Measurements from ENCODE around the gene CFAP46. TPM values are rescaled to one million over a fixed set of nuclear protein-coding genes. Genes with fewer than 3 reads are reported as not detected.
A peak's percentile ranks its signal among the peaks of the same experiment; 100 is the strongest.

Gene CFAP46
- total and polyA plus RNA-seq, 2 of the 8 experiments (the other 6 are each of a cell fraction or from before 2014, with no cell fraction given) = 2.6 to 4.8 TPM

DNA sequence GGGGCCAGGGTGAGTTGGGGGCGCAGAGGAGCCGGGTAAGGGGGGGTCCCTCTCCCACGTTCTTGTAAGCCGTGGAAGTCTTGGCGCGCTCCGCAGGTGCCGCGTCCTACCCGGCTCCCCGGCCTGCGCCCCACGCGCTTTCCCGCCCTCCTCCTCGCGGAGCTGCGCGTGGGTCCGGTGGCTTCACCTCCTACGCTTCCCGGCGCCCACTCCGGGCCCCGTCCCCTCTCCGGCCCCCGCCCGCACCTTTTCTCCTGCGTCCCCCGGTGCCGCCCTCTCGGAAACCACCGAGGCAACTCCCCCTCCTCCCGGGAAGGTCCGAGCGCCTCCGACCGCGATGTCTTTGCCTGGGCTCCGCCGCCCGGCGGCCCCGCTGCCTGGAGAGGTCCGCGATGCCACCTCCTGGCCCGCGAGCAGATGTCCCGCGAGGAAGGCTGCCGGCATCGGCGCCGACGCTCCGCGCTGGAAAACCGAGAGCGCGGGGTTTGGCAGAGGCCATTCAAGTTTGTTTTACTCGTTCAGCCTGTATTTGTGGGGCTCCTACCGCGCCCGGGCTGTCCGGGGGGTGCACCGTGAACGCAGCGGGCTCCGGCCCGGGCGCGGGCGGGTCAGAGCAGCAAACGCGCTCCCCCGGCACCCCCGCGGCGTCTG lies 154.1 kb downstream of the CFAP46 start:
- Histone ChIP-seq H3K27me3 (replicated peaks in 1 of 4; ENCODE audit: control insufficient read depth in 3 of 4, extremely low read depth in 1 of 4, insufficient read depth in 3 of 4, low read length in 3 of 4) (peaks cover 66 to 75% (median 74%) of the 10 kb centered on the region in 4 experiments), H3K4me1 (replicated peaks in 1 of 4; ENCODE audit: control insufficient read depth in 3 of 4, insufficient read depth in 4 of 4, low read length in 3 of 4) (peaks cover 0 to 22% (median 10%) of the 10 kb centered on the region in 4 experiments; a peak in 6 of 7 replicates), H4K20me1 (replicated peaks in 1 of 2; ENCODE audit: control insufficient read depth in 1 of 2, insufficient read depth in 2 of 2, low read length in 2 of 2) (peaks cover 5 to 11% of the 10 kb centered on the region in 2 experiments), H2BK12ac (ENCODE audit: low read depth, low read length) (no peak overlapping the region), H3K23ac (ENCODE audit: insufficient read length) (no peak overlapping the region), H2BK120ac (replicated peaks; ENCODE audit: low read depth, low read length) (no peak overlapping the region), H4K8ac (ENCODE audit: extremely low read depth, insufficient read depth, low read length) (no peak overlapping the region), H3K79me2 (ENCODE audit: control insufficient read depth in 1 of 2, insufficient read depth in 2 of 2, low read length in 2 of 2) (no peaks in the 10 kb centered on the region), H2AFZ (ENCODE audit: low read length) (no peak overlapping the region), H3K79me1 (ENCODE audit: low read depth, low read length) (no peaks in the 10 kb centered on the region), H3K36me3 (ENCODE audit: control insufficient read depth in 2 of 4, insufficient read depth in 4 of 4, low read length in 3 of 4) (peaks cover 0 to 28% (median 0%) of the 10 kb centered on the region in 4 experiments; a peak in 2 of 8 replicates), H3K4me2 (ENCODE audit: insufficient read depth in 1 of 2, low read depth in 2 of 2, low read length in 2 of 2) (peak overlapping the region; percentile 46 to 78), H2BK20ac (ENCODE audit: low read length) (no peak overlapping the region), H4K5ac (ENCODE audit: insufficient read length, low read depth, low read length) (no peak overlapping the region), H2BK5ac (ENCODE audit: low read depth, low read length) (no peak overlapping the region), H3K14ac (ENCODE audit: insufficient read length) (no peak overlapping the region), H3K9me3 (ENCODE audit: insufficient read depth in 2 of 2, low read depth in 1 of 2, low read length in 1 of 2) (no peaks in the 10 kb centered on the region; a peak in 1 of 4 replicates), H3K56ac (replicated peaks; ENCODE audit: insufficient read length, low read depth, low read length) (no peak overlapping the region), H3K23me2 (ENCODE audit: low read depth, low read length) (peaks cover 7% of the 10 kb centered on the region; the same call in 1 of the 2 replicates), H4K91ac (replicated peaks; ENCODE audit: insufficient read length, low read length) (no peak overlapping the region), H2AK5ac (ENCODE audit: low read depth, low read length) (no peak overlapping the region), H3K9ac (replicated peaks in 1 of 4; ENCODE audit: extremely low read depth in 1 of 4, low read depth in 3 of 4, low read length in 3 of 4) (no peak overlapping the region), H3K27ac (ENCODE audit: low read depth, low read length) (no peak overlapping the region), H3K4me3 (ENCODE audit: extremely low read depth in 1 of 4, insufficient read depth in 2 of 4, low read depth in 3 of 4, low read length in 4 of 4) (peak overlapping the region; percentile 18 to 62 (median 40)), H2BK15ac (ENCODE audit: low read length) (no peak overlapping the region), H3K4ac (replicated peaks; ENCODE audit: insufficient read length, low read depth, low read length) (no peak overlapping the region), H3K18ac (ENCODE audit: extremely low read depth, low read length) (no peak overlapping the region; the same call in 1 of the 2 replicates)
- FAIRE-seq (no peak), DNase-seq (ENCODE audit: low read depth in 1 of 2, low spot score in 2 of 2) (no peak)
- WGBS, 2 experiments (ENCODE audit: extremely low coverage in 1 of 2, insufficient coverage in 1 of 2, insufficient read length in 1 of 2, insufficient replicate concordance in 2 of 2, low coverage in 1 of 2, low lambda C conversion rate in 2 of 2, missing lambda C conversion rate in 1 of 2) = 4% methylated on average over 39 of the region's 79 CpGs; no CpG with 5 or more reads in 1 of the 2 experiments
- CTCF ChIA-PET (ENCODE audit: partially characterized antibody) = interaction anchor here (1.0 kb wide), 1 partner anchor 133 kb away, joined by 3 read pairs; no protein-coding TSS in a partner anchor
- POLR2A ChIA-PET (ENCODE audit: partially characterized antibody) = interaction anchor here (0.6 kb wide), 1 partner anchor 70 kb away, joined by 3 read pairs; no protein-coding TSS in a partner anchor
- TF ChIP-seq CTBP2 (IDR thresholded peaks at IDR 0.05; ENCODE audit: borderline replicate concordance, insufficient read depth, insufficient read length, low read length) = no peak
- TF ChIP-seq RAD21 (IDR thresholded peaks at IDR 0.05 in 1 of 2, conservative IDR thresholded peaks at IDR 0.05 in 1 of 2; ENCODE audit: low read depth in 2 of 2, low read length in 2 of 2) = peak in 1 of 2 experiments; percentile 46; a peak in 2 of 4 replicates
- TF ChIP-seq CHD1 (IDR thresholded peaks at IDR 0.05; ENCODE audit: low read depth, low read length) = no peak
- no peak for TF ChIP-seq TAF7 (optimal IDR thresholded peaks at IDR 0.05; ENCODE audit: borderline replicate concordance, low read depth, low read length)
- peak; percentile 94 for TF ChIP-seq SUZ12 (IDR thresholded peaks at IDR 0.05; ENCODE audit: low read length)
- peak in 1 of 3 experiments; percentile 14; a peak in 1 of 4 replicates for TF ChIP-seq CTCF (IDR thresholded peaks at IDR 0.05; ENCODE audit: control extremely low read depth in 1 of 3, insufficient read depth in 1 of 3, low read depth in 1 of 3, low read length in 3 of 3)
- no peak for TF ChIP-seq YY1 (IDR thresholded peaks at IDR 0.05; ENCODE audit: low read depth, low read length)
- TF ChIP-seq KDM4A (IDR thresholded peaks at IDR 0.05; ENCODE audit: low read depth, low read length, severe bottlenecking) = peak; percentile 39
